Measurements from ENCODE around the gene FAT2.

The FAT2 gene

GRCh38 chr5:151578326-151579025 lies 12.7 kb downstream of the FAT2 start:
- no peak for TF ChIP-seq CTCF (IDR thresholded peaks at IDR 0.05; ENCODE audit: low read depth, low read length, missing control alignments)
- in situ Hi-C loops (cut with HindIII; ENCODE audit: low sequenced_read_pairs), result no loop called here
- H3K4me3 ChIP-seq (ENCODE audit: low read depth, low read length), result no peak overlapping the region
- no peak for DNase-seq (ENCODE audit: low read depth)

- in situ Hi-C loops (cut with HindIII; ENCODE audit: low sequenced_read_pairs), result no loop called here
- no peak for DNase-seq (ENCODE audit: low read depth)
- H3K4me3 ChIP-seq (ENCODE audit: low read depth, low read length), result no peak overlapping the region
- TF ChIP-seq CTCF (IDR thresholded peaks at IDR 0.05; ENCODE audit: low read depth, low read length, missing control alignments), result no peak
Observed at GRCh38 chr5:151577566-151577965, 13.6 kb downstream of the FAT2 start.

- DNase-seq (ENCODE audit: low read depth), result no peak
- in situ Hi-C loops (cut with HindIII; ENCODE audit: low sequenced_read_pairs), result no loop called here
- TF ChIP-seq CTCF (IDR thresholded peaks at IDR 0.05; ENCODE audit: low read depth, low read length, missing control alignments), result no peak
- no peak overlapping the region for H3K4me3 ChIP-seq (ENCODE audit: low read depth, low read length)
Observed at GRCh38 chr5:151574444-151574996, 16.6 kb downstream of the FAT2 start.

GRCh38 chr5:151572657-151573368 lies 18.3 kb downstream of the FAT2 start:
- in situ Hi-C loops (cut with HindIII; ENCODE audit: low sequenced_read_pairs), result no loop called here
- DNase-seq (ENCODE audit: low read depth), result no peak
- H3K4me3 ChIP-seq (ENCODE audit: low read depth, low read length), result no peak overlapping the region
- no peak for TF ChIP-seq CTCF (IDR thresholded peaks at IDR 0.05; ENCODE audit: low read depth, low read length, missing control alignments)

GRCh38 chr5:151571270-151572173 lies 19.6 kb downstream of the FAT2 start:
- in situ Hi-C loops (cut with HindIII; ENCODE audit: low sequenced_read_pairs), result no loop called here
- no peak overlapping the region for H3K4me3 ChIP-seq (ENCODE audit: low read depth, low read length)
- no peak for DNase-seq (ENCODE audit: low read depth)
- TF ChIP-seq CTCF (IDR thresholded peaks at IDR 0.05; ENCODE audit: low read depth, low read length, missing control alignments), result no peak
